Endodermal cell (in vitro differentiated cells): ENCODE measurements around the gene ARL15. TPM values are rescaled to one million over a fixed set of nuclear protein-coding genes. Genes with fewer than 3 reads are reported as not detected.
A peak's percentile ranks its signal among the peaks of the same experiment; 100 is the strongest.

ENCODE experiments used
- DNase-seq: peaks from one replicate; pipeline ENCODE4 v3.0.0-alpha.2; 2017
- H3K27ac ChIP-seq: 2 replicates; pipeline ENCODE4 v1.5.1; 2013; ENCODE audit warnings: mild to moderate bottlenecking, low read depth, low read length, moderate library complexity
- H3K27me3 ChIP-seq: 2 replicates; pipeline ENCODE4 v1.6.1; 2013; ENCODE audit warnings: mild to moderate bottlenecking, low read length, moderate library complexity; ENCODE audit not compliant: insufficient read depth, control insufficient read depth, poor library complexity, severe bottlenecking
- H3K36me3 ChIP-seq: 2 replicates; pipeline ENCODE4 v1.7.0; 2013; ENCODE audit warnings: mild to moderate bottlenecking, low read length, moderate library complexity; ENCODE audit not compliant: control insufficient read depth, insufficient read depth
- H3K4me1 ChIP-seq: one replicate; pipeline ENCODE4 v1.7.0; 2013; ENCODE audit warnings: low read length; ENCODE audit not compliant: control insufficient read depth, insufficient read depth
- H3K4me3 ChIP-seq: 2 replicates; pipeline ENCODE4 v1.5.1; 2013; ENCODE audit warnings: mild to moderate bottlenecking, low read length, moderate library complexity
- H3K9ac ChIP-seq: 2 replicates; pipeline ENCODE4 v1.6.1; 2013; ENCODE audit warnings: mild to moderate bottlenecking, low read length, moderate library complexity; ENCODE audit not compliant: poor library complexity, severe bottlenecking; ENCODE audit errors: extremely low read depth
- H3K9me3 ChIP-seq: 2 replicates; pipeline ENCODE4 v1.6.1; 2013; ENCODE audit warnings: mild to moderate bottlenecking, low read length, moderate library complexity; ENCODE audit not compliant: control insufficient read depth
- H3K27ac Mint-ChIP-seq: 2 replicates; pipeline ENCODE4 v1.8.0; 2020; ENCODE audit warnings: mixed read lengths
- H3K27me3 Mint-ChIP-seq: 2 replicates; pipeline ENCODE4 v1.8.0; 2021; ENCODE audit warnings: mild to moderate bottlenecking, mixed read lengths; ENCODE audit not compliant: insufficient read depth
- H3K36me3 Mint-ChIP-seq: 2 replicates; pipeline ENCODE4 v1.8.0; 2020; ENCODE audit warnings: low read depth, mixed read lengths
- H3K4me1 Mint-ChIP-seq: 2 replicates; pipeline ENCODE4 v1.8.0; 2020; ENCODE audit warnings: mixed read lengths
- H3K4me3 Mint-ChIP-seq: 2 replicates; pipeline ENCODE4 v1.8.0; 2020; ENCODE audit warnings: mild to moderate bottlenecking, moderate library complexity, mixed read lengths
- H3K9me3 Mint-ChIP-seq: 2 replicates; pipeline ENCODE4 v1.8.0; 2020; ENCODE audit warnings: mild to moderate bottlenecking, mixed read lengths
- CTCF ChIP-seq: fragments of 200-600 bp; sonication (generic); conservative IDR thresholded peaks from 2 replicates; pipeline ENCODE4 v1.5.0; 2021; ENCODE audit warnings: antibody characterized with exemption, mild to moderate bottlenecking
- WGBS, 2 experiments: methylation state at CpG; one replicate each; pipeline versions ENCODE4 v1.1.5 to v1.1.7; 2013; ENCODE audit warnings: missing lambda C conversion rate in 2 of 2, mixed read lengths in 1 of 2; ENCODE audit not compliant: insufficient coverage in 1 of 2, insufficient read length in 1 of 2; 5-methylcytosine and 5-hydroxymethylcytosine counted together
- total RNA-seq, 2 donors: library from RNA; stranded (reverse); fragmentation: NEBNext Ultra II Directional in 1 of 2; extraction: Animal tissue kit (Norgen Biotek cat#: 25700) in 1 of 2; gene quantifications; 2 replicates in 1 of 2; 3 replicates in 1 of 2; pipeline ENCODE4 v1.2.1, GENCODE V29; 2021

Gene ARL15
- total RNA-seq, 2 donors from 2014 or later: 23.3 to 24.0 TPM

GRCh38 chr5:53877243-53877642 is 433.1 kb downstream of the ARL15 start:
- Histone ChIP-seq H3K36me3 (no peaks in the 10 kb centered on the region), H3K9me3 (peaks cover 26% of the 10 kb centered on the region), H3K4me1 (peaks cover 3% of the 10 kb centered on the region), H3K27ac (no peak overlapping the region), H3K27me3 (no peaks in the 10 kb centered on the region), H3K9ac (no peak overlapping the region), H3K4me3 (no peak overlapping the region)
- no peak overlapping the region for H3K27ac Mint-ChIP-seq
- peaks cover 22% of the 10 kb centered on the region for H3K9me3 Mint-ChIP-seq
- peaks cover 3% of the 10 kb centered on the region for H3K36me3 Mint-ChIP-seq
- 87 to 91% methylated on average over 2 of the region's 2 CpGs for WGBS, 2 experiments
- TF ChIP-seq CTCF: no peak
- H3K4me1 Mint-ChIP-seq: peaks cover 15% of the 10 kb centered on the region
- no peaks in the 10 kb centered on the region for H3K27me3 Mint-ChIP-seq
- H3K4me3 Mint-ChIP-seq: no peak overlapping the region
- no peak for DNase-seq

- Mint-ChIP-seq H3K4me1 (peaks cover 13% of the 10 kb centered on the region), H3K36me3 (peaks cover 3% of the 10 kb centered on the region), H3K4me3 (no peak overlapping the region), H3K9me3 (peaks cover 22% of the 10 kb centered on the region), H3K27me3 (no peaks in the 10 kb centered on the region), H3K27ac (no peak overlapping the region)
- TF ChIP-seq CTCF: peak; percentile 62
- H3K27ac ChIP-seq: no peak overlapping the region
- DNase-seq: peak; percentile 77
- H3K9me3 ChIP-seq: peaks cover 26% of the 10 kb centered on the region
- H3K4me3 ChIP-seq: no peak overlapping the region
- H3K27me3 ChIP-seq: no peaks in the 10 kb centered on the region
- no peaks in the 10 kb centered on the region for H3K36me3 ChIP-seq
- WGBS, 2 experiments: 91% methylated on average over 1 of the region's 1 CpG; no CpG with 5 or more reads in 1 of the 2 experiments
- H3K9ac ChIP-seq: no peak overlapping the region
- H3K4me1 ChIP-seq: peaks cover 3% of the 10 kb centered on the region
Observed at GRCh38 chr5:53874409-53874808, 436.0 kb downstream of the ARL15 start.

GRCh38 chr5:53873235-53873634 is 437.1 kb downstream of the ARL15 start:
- Histone ChIP-seq H3K9me3 (peaks cover 26% of the 10 kb centered on the region), H3K9ac (no peak overlapping the region), H3K27ac (no peak overlapping the region), H3K36me3 (no peaks in the 10 kb centered on the region), H3K4me3 (peak overlapping the region; percentile 30), H3K27me3 (no peaks in the 10 kb centered on the region), H3K4me1 (peaks cover 3% of the 10 kb centered on the region)
- 89 to 93% methylated on average over 3 of the region's 3 CpGs for WGBS, 2 experiments
- Mint-ChIP-seq H3K4me1 (peaks cover 13% of the 10 kb centered on the region), H3K9me3 (peaks cover 21% of the 10 kb centered on the region), H3K27ac (no peak overlapping the region), H3K36me3 (peaks cover 1% of the 10 kb centered on the region), H3K27me3 (no peaks in the 10 kb centered on the region), H3K4me3 (no peak overlapping the region)
- DNase-seq: no peak
- TF ChIP-seq CTCF: no peak
